ENCODE measurements around the gene BMPER.

BMPER gene

DNA sequence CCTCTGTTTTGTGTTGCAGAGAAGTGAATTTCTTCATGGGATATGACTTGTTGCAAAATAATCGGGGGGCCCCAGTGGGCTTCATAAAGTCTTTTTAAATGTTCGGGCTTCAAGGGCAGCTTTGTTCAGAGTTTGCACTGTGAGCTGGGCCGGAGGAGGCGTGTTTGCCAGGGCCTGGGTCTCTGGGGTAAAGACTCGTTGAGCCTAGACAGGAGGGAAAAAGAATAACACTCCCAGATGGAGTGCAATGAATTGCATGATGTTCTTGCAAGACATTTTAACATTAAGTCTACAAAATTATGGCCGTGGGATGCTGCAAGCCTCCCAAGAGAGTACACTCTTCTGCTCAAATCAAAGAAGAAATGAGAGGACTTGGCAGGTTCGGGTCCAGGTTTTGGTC is 23.6 kb downstream of the BMPER start:
- H3K4me2 ChIP-seq (ENCODE audit: low read depth, low read length, poor library complexity, severe bottlenecking), result no peak overlapping the region
- H3K27ac ChIP-seq (ENCODE audit: low read depth, low read length), result no peak overlapping the region

DNA sequence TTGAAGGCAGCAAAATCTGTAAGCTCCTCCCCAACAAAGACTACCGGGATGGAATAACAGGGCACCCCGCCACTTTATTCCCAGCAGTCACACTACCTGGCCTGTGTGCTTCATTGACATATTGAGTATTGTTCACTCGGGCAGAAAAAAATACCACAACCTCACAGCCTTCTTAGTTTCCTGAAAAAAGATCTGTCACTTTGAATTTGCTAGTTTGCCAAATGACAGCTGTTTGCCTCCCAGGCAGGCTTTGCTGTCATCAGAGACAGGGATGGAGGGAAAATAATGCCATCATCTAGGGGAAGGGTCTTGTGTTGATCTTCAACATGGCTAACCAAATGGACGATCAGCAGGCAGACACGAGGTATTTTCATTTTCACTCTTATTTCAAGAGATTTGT is 26.9 kb downstream of the BMPER start:
- Histone ChIP-seq H3K9ac (ENCODE audit: low read length) (no peak overlapping the region), H3K36me3 (ENCODE audit: low read length) (no peaks in the 10 kb centered on the region), H3K9me3 (ENCODE audit: insufficient read depth, low read length) (no peaks in the 10 kb centered on the region), H3K27ac (ENCODE audit: low read depth, low read length) (no peak overlapping the region), H3F3A (ENCODE audit: insufficient read depth) (no peaks in the 10 kb centered on the region), H4K20me1 (ENCODE audit: low read depth, low read length) (no peaks in the 10 kb centered on the region), H3K4me3 (ENCODE audit: insufficient read depth, low read length, poor library complexity, severe bottlenecking) (no peak overlapping the region), H3K27me3 (ENCODE audit: low read length) (no peaks in the 10 kb centered on the region), H3K9me2 (replicated peaks; ENCODE audit: insufficient read depth, low read length) (no peaks in the 10 kb centered on the region), H2AFZ (ENCODE audit: low read depth, low read length, severe bottlenecking) (no peak overlapping the region), H3K79me2 (ENCODE audit: insufficient read depth, low read length) (no peaks in the 10 kb centered on the region), H3K4me2 (ENCODE audit: low read depth, low read length, poor library complexity, severe bottlenecking) (no peak overlapping the region)
- TF ChIP-seq EZH2phosphoT487 (conservative IDR thresholded peaks at IDR 0.05; ENCODE audit: low read length), result no peak
- TF ChIP-seq, protein P1, sequence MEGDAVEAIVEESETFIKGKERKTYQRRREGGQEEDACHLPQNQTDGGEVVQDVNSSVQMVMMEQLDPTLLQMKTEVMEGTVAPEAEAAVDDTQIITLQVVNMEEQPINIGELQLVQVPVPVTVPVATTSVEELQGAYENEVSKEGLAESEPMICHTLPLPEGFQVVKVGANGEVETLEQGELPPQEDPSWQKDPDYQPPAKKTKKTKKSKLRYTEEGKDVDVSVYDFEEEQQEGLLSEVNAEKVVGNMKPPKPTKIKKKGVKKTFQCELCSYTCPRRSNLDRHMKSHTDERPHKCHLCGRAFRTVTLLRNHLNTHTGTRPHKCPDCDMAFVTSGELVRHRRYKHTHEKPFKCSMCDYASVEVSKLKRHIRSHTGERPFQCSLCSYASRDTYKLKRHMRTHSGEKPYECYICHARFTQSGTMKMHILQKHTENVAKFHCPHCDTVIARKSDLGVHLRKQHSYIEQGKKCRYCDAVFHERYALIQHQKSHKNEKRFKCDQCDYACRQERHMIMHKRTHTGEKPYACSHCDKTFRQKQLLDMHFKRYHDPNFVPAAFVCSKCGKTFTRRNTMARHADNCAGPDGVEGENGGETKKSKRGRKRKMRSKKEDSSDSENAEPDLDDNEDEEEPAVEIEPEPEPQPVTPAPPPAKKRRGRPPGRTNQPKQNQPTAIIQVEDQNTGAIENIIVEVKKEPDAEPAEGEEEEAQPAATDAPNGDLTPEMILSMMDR (IDR thresholded peaks at IDR 0.05; ENCODE audit: insufficient read depth, low read length, poor library complexity, severe bottlenecking), result no peak

More for the DNA sequence above, 23.6 kb downstream of the BMPER start:
- H3K27me3 ChIP-seq (ENCODE audit: low read length), result no peaks in the 10 kb centered on the region
- no peak overlapping the region for H3K9ac ChIP-seq (ENCODE audit: low read length)
- no peaks in the 10 kb centered on the region for H3K36me3 ChIP-seq (ENCODE audit: low read length)
- H2AFZ ChIP-seq (ENCODE audit: low read depth, low read length, severe bottlenecking), result no peak overlapping the region
- TF ChIP-seq, protein P1 (IDR thresholded peaks at IDR 0.05; ENCODE audit: insufficient read depth, low read length, poor library complexity, severe bottlenecking), result no peak
- no peak for TF ChIP-seq EZH2phosphoT487 (conservative IDR thresholded peaks at IDR 0.05; ENCODE audit: low read length)
- no peaks in the 10 kb centered on the region for H3K9me3 ChIP-seq (ENCODE audit: insufficient read depth, low read length)
- no peaks in the 10 kb centered on the region for H4K20me1 ChIP-seq (ENCODE audit: low read depth, low read length)
- H3K79me2 ChIP-seq (ENCODE audit: insufficient read depth, low read length), result no peaks in the 10 kb centered on the region
- no peaks in the 10 kb centered on the region for H3K9me2 ChIP-seq (replicated peaks; ENCODE audit: insufficient read depth, low read length)
- H3F3A ChIP-seq (ENCODE audit: insufficient read depth), result no peaks in the 10 kb centered on the region
- no peak overlapping the region for H3K4me3 ChIP-seq (ENCODE audit: insufficient read depth, low read length, poor library complexity, severe bottlenecking)

DNA sequence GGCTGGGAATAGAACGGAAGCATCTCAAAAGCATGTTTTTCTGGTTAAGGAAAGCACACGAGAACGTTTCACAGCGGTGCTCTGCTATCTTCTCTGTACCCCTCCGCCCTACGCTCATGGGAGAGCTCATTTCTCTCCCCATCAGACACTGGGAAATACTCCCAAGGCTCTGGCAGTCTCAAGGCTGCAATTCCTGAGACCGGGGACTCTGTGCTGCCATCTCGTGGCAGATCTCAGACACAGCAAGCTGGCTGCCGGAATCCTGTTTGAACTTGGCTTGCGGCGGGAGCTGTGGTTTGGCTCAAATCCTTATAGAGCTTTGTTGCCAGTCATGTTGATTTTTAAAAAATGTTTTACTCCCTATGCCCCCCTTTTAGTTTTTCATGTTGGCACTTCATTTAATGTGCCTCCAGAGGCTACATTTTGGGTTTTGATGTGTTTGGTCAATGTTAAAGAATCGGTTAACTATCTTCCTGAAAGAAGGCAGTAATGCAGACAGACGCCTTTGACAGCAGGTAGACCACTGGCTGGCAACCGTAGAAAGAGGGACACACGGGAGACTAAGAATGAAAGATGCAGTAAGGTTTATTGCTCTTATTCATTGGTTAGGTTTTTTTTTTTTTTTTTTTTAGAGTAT is 27.6 kb downstream of the BMPER start:
- no peaks in the 10 kb centered on the region for H3K9me3 ChIP-seq (ENCODE audit: insufficient read depth, low read length)
- TF ChIP-seq EZH2phosphoT487 (conservative IDR thresholded peaks at IDR 0.05; ENCODE audit: low read length), result no peak
- TF ChIP-seq, protein P1 (IDR thresholded peaks at IDR 0.05; ENCODE audit: insufficient read depth, low read length, poor library complexity, severe bottlenecking), result peak; percentile 91
- H3K36me3 ChIP-seq (ENCODE audit: low read length), result no peaks in the 10 kb centered on the region
- H4K20me1 ChIP-seq (ENCODE audit: low read depth, low read length), result no peaks in the 10 kb centered on the region
- H3F3A ChIP-seq (ENCODE audit: insufficient read depth), result no peaks in the 10 kb centered on the region
- no peak overlapping the region for H3K4me2 ChIP-seq (ENCODE audit: low read depth, low read length, poor library complexity, severe bottlenecking)
- no peak overlapping the region for H3K9ac ChIP-seq (ENCODE audit: low read length)
- H3K27me3 ChIP-seq (ENCODE audit: low read length), result no peaks in the 10 kb centered on the region
- no peaks in the 10 kb centered on the region for H3K9me2 ChIP-seq (replicated peaks; ENCODE audit: insufficient read depth, low read length)
- no peak overlapping the region for H3K4me3 ChIP-seq (ENCODE audit: insufficient read depth, low read length, poor library complexity, severe bottlenecking)
- H3K79me2 ChIP-seq (ENCODE audit: insufficient read depth, low read length), result no peaks in the 10 kb centered on the region
- H3K27ac ChIP-seq (ENCODE audit: low read depth, low read length), result no peak overlapping the region
- H2AFZ ChIP-seq (ENCODE audit: low read depth, low read length, severe bottlenecking), result no peak overlapping the region
